ENCODE results near the gene TBC1D7. TPM values are rescaled to one million over a fixed set of nuclear protein-coding genes. Genes with fewer than 3 reads are reported as not detected.
A peak's percentile ranks its signal among the peaks of the same experiment; 100 is the strongest.

TBC1D7 gene
- total and polyA plus RNA-seq, 2 of the 4 experiments (the other 2 are of a cell fraction): 14.3 to 22.6 TPM

- H4K91ac ChIP-seq (ENCODE audit: insufficient read depth, low read depth, low read length): no peak overlapping the region
- H4K8ac ChIP-seq (ENCODE audit: low read depth in 2 of 2, low read length in 2 of 2): no peak overlapping the region
- no peak overlapping the region for H4K5ac ChIP-seq (ENCODE audit: low read depth, low read length)
- no peak overlapping the region for H3K4me2 ChIP-seq (ENCODE audit: low read depth, low read length)
- no peak for DNase-seq
- no peak overlapping the region for H2AK5ac ChIP-seq (ENCODE audit: low read depth, low read length)
- no peaks in the 10 kb centered on the region; the same call in 1 of the 2 replicates for H3K9me1 ChIP-seq (ENCODE audit: insufficient read depth, low read length)
- no peak overlapping the region for H3K18ac ChIP-seq (ENCODE audit: low read depth, low read length)
- H3K4me1 ChIP-seq (ENCODE audit: control insufficient read depth, insufficient read depth, low read length): no peaks in the 10 kb centered on the region
- H3K56ac ChIP-seq (ENCODE audit: extremely low read depth, insufficient read depth, low read length): no peak overlapping the region
- no peak for TF ChIP-seq CTCF (conservative IDR thresholded peaks at IDR 0.05; ENCODE audit: low read depth, low read length)
- TF ChIP-seq RCOR1 (IDR thresholded peaks at IDR 0.05; ENCODE audit: insufficient replicate concordance, low read length): no peak
- no peak for TF ChIP-seq BHLHE40 (IDR thresholded peaks at IDR 0.05; ENCODE audit: low read depth, low read length)
- H2BK15ac ChIP-seq (ENCODE audit: low read depth, low read length): no peak overlapping the region
- dilution Hi-C loops (cut with HindIII; ENCODE audit: low sequenced_read_pairs, unreplicated experiment): no loop called here
- H2BK5ac ChIP-seq (ENCODE audit: low read depth, low read length, poor library complexity, severe bottlenecking): no peak overlapping the region
- H3K14ac ChIP-seq (replicated peaks; ENCODE audit: low read depth, low read length): no peak overlapping the region
- ChIA-PET POLR2A (ENCODE audit: unreplicated experiment) (no interaction called here), CTCF (no interaction called here)
- WGBS, 2 experiments (ENCODE audit: extremely low coverage in 2 of 2, insufficient read length in 1 of 2): 92% methylated on average over 2 of the region's 8 CpGs; no CpG with 5 or more reads in 1 of the 2 experiments
- no peak overlapping the region for H3K27ac ChIP-seq (ENCODE audit: insufficient read depth, low read length)
- H2BK20ac ChIP-seq (ENCODE audit: low read depth, low read length): 0 out of 2 replicates have a peak overlapping the region, but pooled peaks have one; percentile 16
- H3K9me3 ChIP-seq (ENCODE audit: control insufficient read depth, insufficient read depth, low read length): peaks cover 2% of the 10 kb centered on the region; the same call in 1 of the 2 replicates
- no peak overlapping the region for H2BK120ac ChIP-seq (ENCODE audit: low read depth, low read length)
- peak overlapping the region; percentile 37 for H2AFZ ChIP-seq (replicated peaks; ENCODE audit: low read length, poor library complexity)
- H3K4ac ChIP-seq (ENCODE audit: low read depth, low read length): no peak overlapping the region
- no TSS peak for BruUV-seq (replicated peaks)
- H3K4me3 ChIP-seq (ENCODE audit: insufficient read depth, low read depth, low read length): no peak overlapping the region
- H3K9ac ChIP-seq (ENCODE audit: low read depth, low read length): no peak overlapping the region
- no peaks in the 10 kb centered on the region for H4K20me1 ChIP-seq (ENCODE audit: insufficient read depth, low read length)
- no peaks in the 10 kb centered on the region for H3K36me3 ChIP-seq (ENCODE audit: control insufficient read depth, insufficient read depth, low read length)
- no peak overlapping the region for H2AK9ac ChIP-seq (replicated peaks; ENCODE audit: low read depth, low read length, poor library complexity)
- H3K79me1 ChIP-seq (ENCODE audit: low read depth in 1 of 2, low read length in 2 of 2): no peaks in the 10 kb centered on the region
- no peak for ATAC-seq (ENCODE audit: low read depth)
- in situ Hi-C loops (cut with MboI; ENCODE audit: low sequenced_read_pairs): loop anchor here (5.0 kb wide), 1 partner anchor 197 kb away; no protein-coding TSS in a partner anchor
- H3K23ac ChIP-seq (ENCODE audit: low read depth, low read length): no peak overlapping the region
- intact Hi-C loops (cut with micrococcal nuclease): loop anchor here (5.0 to 10.0 kb wide), 2 partner anchors 705 to 727 kb away; no protein-coding TSS in a partner anchor
- H3K27me3 ChIP-seq (ENCODE audit: control insufficient read depth, insufficient read depth, low read length): no peaks in the 10 kb centered on the region
These were observed 11.7 kb upstream of the TBC1D7 start for GRCh38 chr6:13339863-13340630.
